Measurements from ENCODE around the gene HS3ST4.

DNA sequence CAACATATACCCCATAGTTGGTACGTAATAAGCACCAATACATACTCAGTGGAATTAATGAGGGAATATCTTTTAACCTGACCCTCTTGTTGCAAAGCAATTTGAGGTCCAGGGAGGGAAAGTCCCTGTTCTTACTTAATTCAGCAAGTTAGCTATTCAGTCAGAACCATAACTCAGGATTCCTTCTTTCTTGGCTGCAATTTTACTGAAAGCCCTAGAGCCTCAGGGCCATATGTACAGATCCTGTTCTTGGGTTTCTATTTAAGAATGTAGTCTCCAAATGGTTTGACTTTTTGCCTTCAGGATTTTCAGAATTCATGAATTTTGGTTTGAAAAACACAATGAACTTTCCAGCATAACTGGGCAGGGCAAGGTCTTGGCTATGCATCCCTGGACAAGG is 436.5 kb downstream of the HS3ST4 start:
- TF ChIP-seq, protein P1, sequence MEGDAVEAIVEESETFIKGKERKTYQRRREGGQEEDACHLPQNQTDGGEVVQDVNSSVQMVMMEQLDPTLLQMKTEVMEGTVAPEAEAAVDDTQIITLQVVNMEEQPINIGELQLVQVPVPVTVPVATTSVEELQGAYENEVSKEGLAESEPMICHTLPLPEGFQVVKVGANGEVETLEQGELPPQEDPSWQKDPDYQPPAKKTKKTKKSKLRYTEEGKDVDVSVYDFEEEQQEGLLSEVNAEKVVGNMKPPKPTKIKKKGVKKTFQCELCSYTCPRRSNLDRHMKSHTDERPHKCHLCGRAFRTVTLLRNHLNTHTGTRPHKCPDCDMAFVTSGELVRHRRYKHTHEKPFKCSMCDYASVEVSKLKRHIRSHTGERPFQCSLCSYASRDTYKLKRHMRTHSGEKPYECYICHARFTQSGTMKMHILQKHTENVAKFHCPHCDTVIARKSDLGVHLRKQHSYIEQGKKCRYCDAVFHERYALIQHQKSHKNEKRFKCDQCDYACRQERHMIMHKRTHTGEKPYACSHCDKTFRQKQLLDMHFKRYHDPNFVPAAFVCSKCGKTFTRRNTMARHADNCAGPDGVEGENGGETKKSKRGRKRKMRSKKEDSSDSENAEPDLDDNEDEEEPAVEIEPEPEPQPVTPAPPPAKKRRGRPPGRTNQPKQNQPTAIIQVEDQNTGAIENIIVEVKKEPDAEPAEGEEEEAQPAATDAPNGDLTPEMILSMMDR (IDR thresholded peaks at IDR 0.05), result no peak
- no peak for TF ChIP-seq ZFX (IDR thresholded peaks at IDR 0.05; ENCODE audit: borderline replicate concordance)
